HepG2 (cell line): ENCODE measurements around the gene EYA2. TPM values are rescaled to one million over a fixed set of nuclear protein-coding genes. Genes with fewer than 3 reads are reported as not detected.

Experiments
- CREM ChIP-seq, 2 experiments: sonication (generic) in 1 of 2; formaldehyde crosslinking in 1 of 2; IDR thresholded peaks; 2 replicates each; pipeline versions ENCODE4 v1.4.0 to v1.6.1; 2016 to 2020; ENCODE audit warnings: antibody characterized with exemption in 1 of 2, mild to moderate bottlenecking in 1 of 2, missing genetic modification reagents in 1 of 2
- FOXA3 ChIP-seq: IDR thresholded peaks from 2 replicates; pipeline ENCODE4 v1.6.1; 2016; ENCODE audit warnings: missing genetic modification reagents, missing compliant biosample characterization
- NFATC3 ChIP-seq: sonication (generic); formaldehyde crosslinking; IDR thresholded peaks from 2 replicates; pipeline ENCODE4 v1.5.1; 2020; ENCODE audit warnings: mild to moderate bottlenecking, missing genetic modification reagents
- SETDB1 ChIP-seq: sonication (generic); formaldehyde crosslinking; IDR thresholded peaks from 2 replicates; pipeline ENCODE4 v1.5.1; 2020; ENCODE audit warnings: missing genetic modification reagents, mild to moderate bottlenecking, borderline replicate concordance
- YEATS4 ChIP-seq: sonication (generic); formaldehyde crosslinking; IDR thresholded peaks from 2 replicates; pipeline ENCODE4 v1.4.0; 2020; ENCODE audit warnings: missing genetic modification reagents, borderline replicate concordance
- ZMAT3 ChIP-seq: sonication (generic); formaldehyde crosslinking; conservative IDR thresholded peaks from 2 replicates; pipeline ENCODE4 v1.7.0; 2021; ENCODE audit warnings: missing genetic modification reagents
- polyA plus RNA-seq, 8 experiments: library from polyadenylated mRNA; depleted of rRNA in 3 of 8; stranded (reverse) in 7 of 8; unstranded in 1 of 8; fragments of >200 nt; fragmentation: Illumina TruSeq in 4 of 8; extraction: Trizol in 4 of 8; gene quantifications; 2 replicates each; pipeline versions ENCODE4 v1.2.1 to v1.2.3, GENCODE V29; 2011 to 2016; ENCODE audit warnings: low read depth in 4 of 8, missing spikeins in 1 of 8, mixed read lengths in 1 of 8; ENCODE audit not compliant: insufficient read depth in 1 of 8
- total RNA-seq, 5 experiments: library from RNA; depleted of rRNA; stranded (reverse); fragments of >200 nt; fragmentation: Illumina TruSeq; extraction: Trizol; gene quantifications; 2 replicates each; pipeline ENCODE4 v1.2.3, GENCODE V29; 2016; ENCODE audit warnings: low read depth in 1 of 5
- TF ChIP-seq, protein P1 (sequence below): sonication (generic); formaldehyde crosslinking; IDR thresholded peaks from 2 replicates; pipeline ENCODE4 v1.4.0; 2020; ENCODE audit warnings: missing genetic modification reagents
- TF ChIP-seq, protein P2 (sequence below): sonication (generic); formaldehyde crosslinking; conservative IDR thresholded peaks from 2 replicates; pipeline ENCODE4 v1.4.0; 2020; ENCODE audit warnings: missing genetic modification reagents

EYA2 gene
- total and polyA plus RNA-seq, 2 of the 13 experiments (the other 11 are each of a cell fraction or from before 2014, with no cell fraction given), result not detected

DNA sequence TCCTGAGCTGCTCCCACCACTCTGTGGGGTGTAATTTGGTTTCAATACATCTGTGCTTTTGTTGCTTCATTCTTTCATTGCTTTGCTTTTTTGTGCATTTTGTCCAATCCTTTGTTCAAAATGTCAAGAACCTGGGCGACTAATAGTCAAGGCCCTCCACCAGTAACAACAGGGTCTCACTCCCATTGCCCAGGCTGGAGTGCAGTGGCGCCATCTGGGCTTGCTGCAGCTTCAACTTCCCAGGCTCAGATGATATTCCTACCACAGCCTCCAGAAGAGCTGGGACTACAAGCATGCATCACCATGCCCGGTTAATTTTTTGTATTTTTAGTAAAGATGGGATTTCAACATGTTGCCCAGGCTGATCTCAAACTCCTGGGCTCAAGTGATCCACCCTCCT, 169.2 kb downstream of the EYA2 start (continued):
- TF ChIP-seq FOXA3, result no peak
- no peak for TF ChIP-seq CREM (IDR thresholded peaks at IDR 0.05)
- TF ChIP-seq CREM (CRISPR knock-in tag; IDR thresholded peaks at IDR 0.05), result no peak
- TF ChIP-seq NFATC3 (CRISPR knock-in tag), result no peak
- TF ChIP-seq YEATS4 (CRISPR knock-in tag), result no peak
- TF ChIP-seq, protein P1, sequence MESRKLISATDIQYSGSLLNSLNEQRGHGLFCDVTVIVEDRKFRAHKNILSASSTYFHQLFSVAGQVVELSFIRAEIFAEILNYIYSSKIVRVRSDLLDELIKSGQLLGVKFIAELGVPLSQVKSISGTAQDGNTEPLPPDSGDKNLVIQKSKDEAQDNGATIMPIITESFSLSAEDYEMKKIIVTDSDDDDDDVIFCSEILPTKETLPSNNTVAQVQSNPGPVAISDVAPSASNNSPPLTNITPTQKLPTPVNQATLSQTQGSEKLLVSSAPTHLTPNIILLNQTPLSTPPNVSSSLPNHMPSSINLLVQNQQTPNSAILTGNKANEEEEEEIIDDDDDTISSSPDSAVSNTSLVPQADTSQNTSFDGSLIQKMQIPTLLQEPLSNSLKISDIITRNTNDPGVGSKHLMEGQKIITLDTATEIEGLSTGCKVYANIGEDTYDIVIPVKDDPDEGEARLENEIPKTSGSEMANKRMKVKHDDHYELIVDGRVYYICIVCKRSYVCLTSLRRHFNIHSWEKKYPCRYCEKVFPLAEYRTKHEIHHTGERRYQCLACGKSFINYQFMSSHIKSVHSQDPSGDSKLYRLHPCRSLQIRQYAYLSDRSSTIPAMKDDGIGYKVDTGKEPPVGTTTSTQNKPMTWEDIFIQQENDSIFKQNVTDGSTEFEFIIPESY (CRISPR knock-in tag), result no peak
- TF ChIP-seq SETDB1 (CRISPR knock-in tag), result no peak
- TF ChIP-seq ZMAT3 (CRISPR knock-in tag), result no peak
- TF ChIP-seq, protein P2, sequence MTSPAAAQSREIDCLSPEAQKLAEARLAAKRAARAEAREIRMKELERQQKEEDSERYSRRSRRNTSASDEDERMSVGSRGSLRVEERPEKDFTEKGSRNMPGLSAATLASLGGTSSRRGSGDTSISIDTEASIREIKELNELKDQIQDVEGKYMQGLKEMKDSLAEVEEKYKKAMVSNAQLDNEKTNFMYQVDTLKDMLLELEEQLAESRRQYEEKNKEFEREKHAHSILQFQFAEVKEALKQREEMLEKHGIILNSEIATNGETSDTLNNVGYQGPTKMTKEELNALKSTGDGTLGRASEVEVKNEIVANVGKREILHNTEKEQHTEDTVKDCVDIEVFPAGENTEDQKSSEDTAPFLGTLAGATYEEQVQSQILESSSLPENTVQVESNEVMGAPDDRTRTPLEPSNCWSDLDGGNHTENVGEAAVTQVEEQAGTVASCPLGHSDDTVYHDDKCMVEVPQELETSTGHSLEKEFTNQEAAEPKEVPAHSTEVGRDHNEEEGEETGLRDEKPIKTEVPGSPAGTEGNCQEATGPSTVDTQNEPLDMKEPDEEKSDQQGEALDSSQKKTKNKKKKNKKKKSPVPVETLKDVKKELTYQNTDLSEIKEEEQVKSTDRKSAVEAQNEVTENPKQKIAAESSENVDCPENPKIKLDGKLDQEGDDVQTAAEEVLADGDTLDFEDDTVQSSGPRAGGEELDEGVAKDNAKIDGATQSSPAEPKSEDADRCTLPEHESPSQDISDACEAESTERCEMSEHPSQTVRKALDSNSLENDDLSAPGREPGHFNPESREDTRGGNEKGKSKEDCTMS (CRISPR knock-in tag), result no peak
